ENCODE results near the gene AKAP8. TPM values are rescaled to one million over a fixed set of nuclear protein-coding genes. Genes with fewer than 3 reads are reported as not detected.

Gene AKAP8
- total and polyA plus RNA-seq, 7 donors = 15.9 to 42.8 (median 19.9) TPM

GRCh38 chr19:15330801-15331418 is 48.7 kb downstream of the AKAP8 start:
- H3K4me3 ChIP-seq = peak overlapping the region; percentile 85
- peak overlapping the region; percentile 91 for H3K27ac ChIP-seq
- ATAC-seq (peak; percentile 48 to 76 (median 60)), DNase-seq (no peak)
- intact Hi-C loops (cut with DNase I) = no loop called here
- no peaks in the 10 kb centered on the region for H3K9me3 ChIP-seq
- no peaks in the 10 kb centered on the region for H3K27me3 ChIP-seq (ENCODE audit: insufficient read depth in 3 of 3, low read length in 2 of 3)
- peaks cover 73% of the 10 kb centered on the region for H3K4me1 ChIP-seq
- TF ChIP-seq CTCF (IDR thresholded peaks at IDR 0.05) = no peak
- WGBS, 3 donors = 7 to 12% (median 8%) methylated on average over 17 of the region's 17 CpGs
- no peaks in the 10 kb centered on the region for H3K36me3 ChIP-seq (ENCODE audit: insufficient read depth in 1 of 2, low read depth in 1 of 2)

GRCh38 chr19:15328312-15328711 is 51.3 kb downstream of the AKAP8 start:
- ATAC-seq = no peak
- 25 to 49% (median 33%) methylated on average over 10 of the region's 10 CpGs for WGBS, 3 donors

GRCh38 chr19:15324791-15325519 is 54.6 kb downstream of the AKAP8 start:
- H3K27ac ChIP-seq = peak overlapping the region; percentile 48
- peaks cover 93% of the 10 kb centered on the region for H3K4me1 ChIP-seq
- WGBS, 3 donors = 15 to 26% (median 18%) methylated on average over 6 of the region's 6 CpGs
- no peaks in the 10 kb centered on the region for H3K27me3 ChIP-seq (ENCODE audit: insufficient read depth in 3 of 3, low read length in 2 of 3)
- H3K4me3 ChIP-seq = no peak overlapping the region
- no peaks in the 10 kb centered on the region for H3K36me3 ChIP-seq (ENCODE audit: insufficient read depth in 1 of 2, low read depth in 1 of 2)
- no peaks in the 10 kb centered on the region for H3K9me3 ChIP-seq
- intact Hi-C loops (cut with DNase I) = loop anchor here in 1 of 2 donors (10.0 kb wide), 1 partner anchor 60 kb away; no protein-coding TSS in a partner anchor
- DNase-seq = no peak
- TF ChIP-seq CTCF (IDR thresholded peaks at IDR 0.05) = no peak
- peak in 2 of 4 donors; percentile 15 to 29 for ATAC-seq

More at GRCh38 chr19:15328312-15328711, 51.3 kb downstream of the AKAP8 start:
- H3K4me3 ChIP-seq = peak overlapping the region; percentile 85
- DNase-seq = no peak
- intact Hi-C loops (cut with DNase I) = loop anchor here in 1 of 2 donors (10.0 kb wide), 1 partner anchor 64 kb away; no protein-coding TSS in a partner anchor
- H3K27me3 ChIP-seq (ENCODE audit: insufficient read depth in 3 of 3, low read length in 2 of 3) = no peaks in the 10 kb centered on the region
- H3K27ac ChIP-seq = peak overlapping the region; percentile 31
- TF ChIP-seq CTCF (IDR thresholded peaks at IDR 0.05) = no peak
- H3K4me1 ChIP-seq = peaks cover 82% of the 10 kb centered on the region
- no peaks in the 10 kb centered on the region for H3K9me3 ChIP-seq
- H3K36me3 ChIP-seq (ENCODE audit: insufficient read depth in 1 of 2, low read depth in 1 of 2) = no peaks in the 10 kb centered on the region

- WGBS, 3 donors = 9 to 27% (median 20%) methylated on average over 5 of the region's 5 CpGs
- H3K4me1 ChIP-seq = peaks cover 93% of the 10 kb centered on the region
Measured at GRCh38 chr19:15323496-15324235, 55.9 kb downstream of the AKAP8 start.

More at GRCh38 chr19:15323496-15324235, 55.9 kb downstream of the AKAP8 start:
- Histone ChIP-seq H3K27ac (peak overlapping the region; percentile 48), H3K9me3 (no peaks in the 10 kb centered on the region), H3K4me3 (no peak overlapping the region), H3K27me3 (ENCODE audit: insufficient read depth in 3 of 3, low read length in 2 of 3) (no peaks in the 10 kb centered on the region), H3K36me3 (ENCODE audit: insufficient read depth in 1 of 2, low read depth in 1 of 2) (no peaks in the 10 kb centered on the region)
- intact Hi-C loops (cut with DNase I) = loop anchor here in 1 of 2 donors (10.0 kb wide), 1 partner anchor 59 kb away; no protein-coding TSS in a partner anchor
- TF ChIP-seq CTCF (IDR thresholded peaks at IDR 0.05) = no peak
- DNase-seq = peak; percentile 36 to 76
- ATAC-seq = peak; percentile 46 to 82 (median 71)
